Measurements from ENCODE around the gene SLC5A6. TPM values are rescaled to one million over a fixed set of nuclear protein-coding genes. Genes with fewer than 3 reads are reported as not detected.
A peak's percentile ranks its signal among the peaks of the same experiment; 100 is the strongest.

SLC5A6 gene
- polyA plus RNA-seq, result 100 to 1,000 TPM in 1 of 4 donors, 10 to 100 TPM in 2, 1 to 10 TPM in 1; 9.5 to 142 (median 25.2) TPM
- long read RNA-seq, donor 1, result 0 reads
- long read RNA-seq, donor 2, partial matches to known transcripts, result 0 of 1 reads
- long read RNA-seq, donor 2, other reads (novel, unspliced or antisense), result 0 of 1 reads
- long read RNA-seq, donor 3, partial matches to known transcripts, result 205 of 269 reads
- long read RNA-seq, donor 3, other reads (novel, unspliced or antisense), result 64 of 269 reads
- long read RNA-seq, donor 4, result 0 reads
- long read RNA-seq, donor 5, result 0 reads
- long read RNA-seq, donor 6, transcript SLC5A6-201 (17 exons, 3,231 nt), result major isoform, 6 of 31 reads
- long read RNA-seq, donor 6, partial matches to known transcripts, result 25 of 31 reads
- long read RNA-seq, donor 6, other reads (novel, unspliced or antisense), result 0 of 31 reads
- long read RNA-seq, donor 7, result 0 reads
- long read RNA-seq, donor 8, result 0 reads
- long read RNA-seq, donor 9, partial matches to known transcripts, result 9 of 10 reads
- long read RNA-seq, donor 9, other reads (novel, unspliced or antisense), result 0 of 10 reads
- long read RNA-seq, donor 10, partial matches to known transcripts, result 178 of 332 reads
- long read RNA-seq, donor 10, other reads (novel, unspliced or antisense), result 149 of 332 reads

DNA sequence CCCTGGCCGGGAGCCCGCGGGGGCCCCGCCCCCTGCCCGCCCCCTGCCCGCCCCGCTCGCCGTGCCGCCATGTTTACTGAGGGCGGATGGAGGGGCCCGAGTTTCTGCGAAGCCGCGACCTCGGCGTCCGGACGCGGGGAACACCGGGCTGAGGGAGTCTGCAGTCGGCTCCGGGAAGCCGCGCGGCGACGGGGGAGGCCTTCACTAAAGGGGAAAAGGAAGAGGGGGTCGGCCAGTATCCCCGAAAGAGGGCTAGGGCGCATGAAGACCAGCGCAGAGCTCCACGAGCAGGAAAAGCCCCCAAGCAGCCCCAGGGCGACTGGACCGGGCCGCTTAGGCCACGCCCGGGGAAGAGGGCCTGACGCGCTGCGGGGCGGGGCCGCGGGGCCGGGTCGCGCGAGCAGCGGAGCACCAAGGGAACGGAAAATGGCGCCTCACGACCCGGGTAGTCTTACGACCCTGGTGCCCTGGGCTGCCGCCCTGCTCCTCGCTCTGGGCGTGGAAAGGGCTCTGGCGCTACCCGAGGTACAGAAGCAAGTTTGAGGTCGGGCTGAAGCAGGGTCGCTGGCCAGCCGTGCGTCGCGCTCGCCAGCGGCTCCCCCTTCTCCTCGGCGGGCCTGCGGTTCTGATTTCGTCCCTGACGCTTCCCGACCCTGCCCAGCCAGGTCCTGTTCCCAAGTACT lies at the start of gene SLC5A6, which contains the start of gene ATRAID:
Gene SLC5A6 (minus strand): TSS at position 326 of the 683 bp plus-strand sequence. CDS start 4,618 bp downstream, outside the sequence.
Gene ATRAID (plus strand): TSS at position 99 of the 683 bp plus-strand sequence. CDS start 328 bp downstream, at position 427.
- 0% methylated on average over 47 to 73 of the region's 73 CpGs for WGBS, 3 donors
- Histone ChIP-seq H3K27me3 (ENCODE audit: control insufficient read depth in 3 of 3, insufficient read depth in 3 of 3, low read length in 3 of 3) (no peaks in the 10 kb centered on the region), H3K27ac (ENCODE audit: low read depth in 1 of 3, low read length in 2 of 3) (peak within 1 kb of the TSS; percentile 98 to 100 (median 99)), H3K4me1 (ENCODE audit: control insufficient read depth in 3 of 3, insufficient read depth in 2 of 3, low read depth in 1 of 3, low read length in 2 of 3) (peaks cover 4 to 44% (median 7%) of the 10 kb centered on the region in 3 donors), H3K4me3 (ENCODE audit: low read depth in 1 of 3, low read length in 3 of 3) (peak within 1 kb of the TSS; percentile 85 to 94 (median 85)), H3K9me3 (ENCODE audit: control insufficient read depth in 2 of 2, insufficient read depth in 1 of 2, low read depth in 1 of 2, low read length in 1 of 2) (no peaks in the 10 kb centered on the region), H3K36me3 (ENCODE audit: control insufficient read depth in 3 of 3, insufficient read depth in 2 of 3, low read depth in 1 of 3, low read length in 3 of 3) (peaks cover 2 to 29% (median 6%) of the 10 kb centered on the region in 3 donors)
- FAIRE-seq (no peak), DNase-seq (peak; percentile 92 to 97)

DNA sequence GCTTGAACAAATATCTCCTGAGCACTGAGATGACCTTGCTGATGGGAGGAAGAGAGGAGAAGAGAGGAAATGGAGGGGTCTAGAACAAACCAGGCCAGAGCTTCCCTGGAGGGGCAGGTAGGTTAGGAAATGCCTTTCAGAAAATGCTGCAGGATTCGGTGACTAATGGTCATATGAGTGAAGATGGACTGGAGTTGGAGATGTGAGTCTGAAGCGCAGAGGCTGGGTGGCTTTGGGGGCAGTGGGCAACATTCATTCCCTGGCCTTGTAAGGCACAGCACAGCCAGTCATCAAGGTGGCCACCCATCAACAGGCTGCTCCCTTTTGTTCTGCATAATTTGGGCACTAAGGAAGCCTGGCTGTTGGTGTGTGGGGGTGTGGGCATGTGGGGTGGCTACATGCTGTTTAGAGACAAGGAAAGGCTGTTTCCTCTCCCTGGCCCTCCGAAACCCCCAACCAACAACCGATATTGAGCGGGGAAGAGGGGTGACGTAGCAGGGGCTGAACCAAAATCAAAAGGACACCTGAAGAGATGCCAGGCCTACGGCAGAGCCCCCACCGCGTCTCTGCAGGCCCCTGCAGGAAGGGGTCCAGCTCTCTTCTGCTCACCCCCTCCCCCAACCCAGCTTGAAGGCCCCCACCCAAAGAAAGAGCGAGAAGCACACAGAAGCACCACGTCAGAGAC lies 49.3 kb upstream of the SLC5A6 start:
- DNase-seq (no peak), FAIRE-seq (no peak)
- H3K4me3 ChIP-seq (ENCODE audit: low read depth in 1 of 3, low read length in 3 of 3), result no peak overlapping the region
- H3K4me1 ChIP-seq (ENCODE audit: control insufficient read depth in 3 of 3, insufficient read depth in 2 of 3, low read depth in 1 of 3, low read length in 2 of 3), result peaks cover 2 to 12% (median 5%) of the 10 kb centered on the region in 3 donors
- H3K36me3 ChIP-seq (ENCODE audit: control insufficient read depth in 3 of 3, insufficient read depth in 2 of 3, low read depth in 1 of 3, low read length in 3 of 3), result no peaks in the 10 kb centered on the region
- no peak overlapping the region for H3K27ac ChIP-seq (ENCODE audit: low read depth in 1 of 3, low read length in 2 of 3)
- no peaks in the 10 kb centered on the region for H3K9me3 ChIP-seq (ENCODE audit: control insufficient read depth in 2 of 2, insufficient read depth in 1 of 2, low read depth in 1 of 2, low read length in 1 of 2)
- H3K27me3 ChIP-seq (ENCODE audit: control insufficient read depth in 3 of 3, insufficient read depth in 3 of 3, low read length in 3 of 3), result peaks cover 19 to 94% (median 32%) of the 10 kb centered on the region in 3 donors
- 44 to 49% (median 45%) methylated on average over 11 of the region's 11 CpGs for WGBS, 3 donors

DNA sequence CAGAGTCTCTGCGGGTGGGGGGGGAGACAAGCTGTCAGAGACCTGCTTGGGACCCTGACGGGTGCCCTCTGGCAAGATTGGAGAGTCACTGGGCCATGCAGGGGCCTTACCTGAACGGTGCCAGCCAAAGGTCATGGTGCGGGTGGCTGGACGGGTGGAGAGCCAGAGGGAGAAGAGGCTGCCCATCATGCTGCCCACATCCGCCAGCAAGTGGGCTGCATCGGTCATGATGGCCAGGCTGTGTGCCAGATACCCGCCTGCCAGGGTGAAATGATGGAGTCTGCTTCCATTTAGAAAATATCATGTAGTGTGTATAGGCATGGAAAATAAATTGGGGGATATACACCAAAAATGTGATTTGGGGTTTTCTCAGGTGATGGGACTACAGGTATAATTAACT lies 46.0 kb upstream of the SLC5A6 start:
- no peaks in the 10 kb centered on the region for H3K9me3 ChIP-seq (ENCODE audit: control insufficient read depth in 2 of 2, insufficient read depth in 1 of 2, low read depth in 1 of 2, low read length in 1 of 2)
- WGBS, 3 donors, result 71 to 85% (median 78%) methylated on average over 8 of the region's 8 CpGs
- FAIRE-seq, result no peak
- no peaks in the 10 kb centered on the region for H3K36me3 ChIP-seq (ENCODE audit: control insufficient read depth in 3 of 3, insufficient read depth in 2 of 3, low read depth in 1 of 3, low read length in 3 of 3)
- no peak overlapping the region for H3K27ac ChIP-seq (ENCODE audit: low read depth in 1 of 3, low read length in 2 of 3)
- peaks cover 0 to under 1% (median 0%) of the 10 kb centered on the region in 3 donors for H3K4me1 ChIP-seq (ENCODE audit: control insufficient read depth in 3 of 3, insufficient read depth in 2 of 3, low read depth in 1 of 3, low read length in 2 of 3)
- peaks cover 9 to 86% (median 24%) of the 10 kb centered on the region in 3 donors for H3K27me3 ChIP-seq (ENCODE audit: control insufficient read depth in 3 of 3, insufficient read depth in 3 of 3, low read length in 3 of 3)
- no peak for DNase-seq
- H3K4me3 ChIP-seq (ENCODE audit: low read depth in 1 of 3, low read length in 3 of 3), result no peak overlapping the region

GRCh38 chr2:27256855-27257454 lies 44.9 kb upstream of the SLC5A6 start:
- no peak for DNase-seq
- Histone ChIP-seq H3K27me3 (ENCODE audit: control insufficient read depth in 3 of 3, insufficient read depth in 3 of 3, low read length in 3 of 3) (peaks cover 9 to 78% (median 20%) of the 10 kb centered on the region in 3 donors), H3K4me3 (ENCODE audit: low read depth in 1 of 3, low read length in 3 of 3) (no peak overlapping the region), H3K36me3 (ENCODE audit: control insufficient read depth in 3 of 3, insufficient read depth in 2 of 3, low read depth in 1 of 3, low read length in 3 of 3) (no peaks in the 10 kb centered on the region), H3K4me1 (ENCODE audit: control insufficient read depth in 3 of 3, insufficient read depth in 2 of 3, low read depth in 1 of 3, low read length in 2 of 3) (no peaks in the 10 kb centered on the region), H3K27ac (ENCODE audit: low read depth in 1 of 3, low read length in 2 of 3) (no peak overlapping the region), H3K9me3 (ENCODE audit: control insufficient read depth in 2 of 2, insufficient read depth in 1 of 2, low read depth in 1 of 2, low read length in 1 of 2) (no peaks in the 10 kb centered on the region)
- FAIRE-seq, result no peak
- WGBS, 3 donors, result 73 to 82% (median 73%) methylated on average over 7 of the region's 7 CpGs

DNA sequence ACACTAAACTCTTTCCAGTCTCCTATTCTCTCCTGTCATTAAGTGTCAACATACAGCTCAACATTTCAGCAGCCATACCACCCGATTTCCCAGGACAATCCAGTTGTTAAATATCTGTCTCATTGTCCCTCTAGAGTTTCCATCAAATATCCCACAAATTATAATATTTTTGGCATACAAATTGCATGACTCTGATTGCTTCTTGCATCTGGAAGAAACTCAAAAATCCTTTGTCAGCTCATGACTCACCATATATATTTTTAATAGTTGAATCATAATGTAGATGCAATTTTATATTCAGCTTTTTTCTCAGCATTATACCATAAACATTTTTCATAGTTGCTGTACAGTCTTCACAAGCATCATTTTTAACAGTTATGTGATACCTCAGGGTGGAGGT lies 43.6 kb upstream of the SLC5A6 start:
- Histone ChIP-seq H3K27ac (ENCODE audit: low read depth in 1 of 3, low read length in 2 of 3) (no peak overlapping the region), H3K4me1 (ENCODE audit: control insufficient read depth in 3 of 3, insufficient read depth in 2 of 3, low read depth in 1 of 3, low read length in 2 of 3) (peaks cover 0 to under 1% (median 0%) of the 10 kb centered on the region in 3 donors), H3K27me3 (ENCODE audit: control insufficient read depth in 3 of 3, insufficient read depth in 3 of 3, low read length in 3 of 3) (peaks cover 8 to 75% (median 9%) of the 10 kb centered on the region in 3 donors), H3K9me3 (ENCODE audit: control insufficient read depth in 2 of 2, insufficient read depth in 1 of 2, low read depth in 1 of 2, low read length in 1 of 2) (no peaks in the 10 kb centered on the region), H3K36me3 (ENCODE audit: control insufficient read depth in 3 of 3, insufficient read depth in 2 of 3, low read depth in 1 of 3, low read length in 3 of 3) (no peaks in the 10 kb centered on the region), H3K4me3 (ENCODE audit: low read depth in 1 of 3, low read length in 3 of 3) (no peak overlapping the region)
- DNase-seq (no peak), FAIRE-seq (no peak)
- 22 to 40% (median 31%) methylated on average over 1 of the region's 1 CpG for WGBS, 3 donors

DNA sequence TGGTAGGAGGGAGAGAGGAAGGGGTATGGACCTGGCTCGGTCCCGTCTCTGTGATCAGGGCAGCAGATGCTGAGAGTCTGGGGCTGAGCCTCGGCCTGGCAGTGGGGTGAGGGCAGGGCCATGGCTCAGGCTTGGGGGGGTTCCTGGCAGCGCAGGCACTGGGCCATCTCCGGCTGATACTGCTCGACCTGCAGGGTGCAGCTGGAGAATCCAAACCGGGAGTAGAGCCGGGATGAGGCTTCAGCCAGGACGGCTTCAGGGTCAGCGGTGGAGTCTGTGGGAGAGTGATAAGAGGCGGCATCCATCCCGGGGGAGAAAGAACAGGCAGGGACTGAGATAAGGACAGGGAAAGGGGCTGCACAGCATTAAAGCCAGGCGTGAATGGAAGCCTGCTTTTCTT lies 43.1 kb upstream of the SLC5A6 start:
- Histone ChIP-seq H3K4me3 (ENCODE audit: low read depth in 1 of 3, low read length in 3 of 3) (no peak overlapping the region), H3K27ac (ENCODE audit: low read depth in 1 of 3, low read length in 2 of 3) (no peak overlapping the region), H3K27me3 (ENCODE audit: control insufficient read depth in 3 of 3, insufficient read depth in 3 of 3, low read length in 3 of 3) (peaks cover 7 to 75% (median 9%) of the 10 kb centered on the region in 3 donors), H3K36me3 (ENCODE audit: control insufficient read depth in 3 of 3, insufficient read depth in 2 of 3, low read depth in 1 of 3, low read length in 3 of 3) (no peaks in the 10 kb centered on the region), H3K9me3 (ENCODE audit: control insufficient read depth in 2 of 2, insufficient read depth in 1 of 2, low read depth in 1 of 2, low read length in 1 of 2) (no peaks in the 10 kb centered on the region), H3K4me1 (ENCODE audit: control insufficient read depth in 3 of 3, insufficient read depth in 2 of 3, low read depth in 1 of 3, low read length in 2 of 3) (peaks cover 0 to 5% (median 0%) of the 10 kb centered on the region in 3 donors)
- WGBS, 3 donors, result 19 to 39% (median 23%) methylated on average over 13 of the region's 13 CpGs
- DNase-seq (no peak), FAIRE-seq (no peak)

DNA sequence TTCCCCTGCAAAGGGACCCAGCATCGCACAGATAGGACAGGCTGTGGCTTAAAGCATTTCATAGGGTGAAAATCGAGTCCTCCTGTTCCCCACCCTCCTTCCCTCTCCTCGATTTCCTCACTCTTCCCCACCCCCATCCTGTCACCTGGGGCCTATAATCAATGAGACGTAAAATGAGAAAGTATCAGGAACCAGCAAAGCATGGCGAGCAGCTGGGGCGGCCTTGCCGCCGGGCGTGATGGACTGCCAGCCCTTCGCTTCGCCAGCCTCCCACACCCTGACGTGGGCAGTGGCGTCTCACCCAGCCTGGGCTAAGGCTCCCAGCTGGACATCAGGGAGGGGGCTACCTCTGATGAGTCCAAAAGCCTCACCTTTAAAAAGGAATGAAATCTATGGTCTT lies 39.7 kb upstream of the SLC5A6 start:
- FAIRE-seq, result no peak
- WGBS, 3 donors, result 79 to 81% (median 80%) methylated on average over 13 of the region's 13 CpGs
- Histone ChIP-seq H3K36me3 (ENCODE audit: control insufficient read depth in 3 of 3, insufficient read depth in 2 of 3, low read depth in 1 of 3, low read length in 3 of 3) (no peaks in the 10 kb centered on the region), H3K4me3 (ENCODE audit: low read depth in 1 of 3, low read length in 3 of 3) (no peak overlapping the region), H3K27me3 (ENCODE audit: control insufficient read depth in 3 of 3, insufficient read depth in 3 of 3, low read length in 3 of 3) (peaks cover 5 to 56% (median 5%) of the 10 kb centered on the region in 3 donors), H3K9me3 (ENCODE audit: control insufficient read depth in 2 of 2, insufficient read depth in 1 of 2, low read depth in 1 of 2, low read length in 1 of 2) (no peaks in the 10 kb centered on the region), H3K27ac (ENCODE audit: low read depth in 1 of 3, low read length in 2 of 3) (no peak overlapping the region), H3K4me1 (ENCODE audit: control insufficient read depth in 3 of 3, insufficient read depth in 2 of 3, low read depth in 1 of 3, low read length in 2 of 3) (peaks cover 0 to 6% (median 0%) of the 10 kb centered on the region in 3 donors)
- no peak for DNase-seq
